HepG2 (cell line): ENCODE measurements around the gene TMEM129. TPM values are rescaled to one million over a fixed set of nuclear protein-coding genes. Genes with fewer than 3 reads are reported as not detected.

ENCODE experiments used
- EED ChIP-seq: sonication (generic); formaldehyde crosslinking; IDR thresholded peaks from 2 replicates; pipeline ENCODE4 v1.5.0; 2020; ENCODE audit warnings: mild to moderate bottlenecking, missing genetic modification reagents
- ELF3 ChIP-seq: IDR thresholded peaks from 2 replicates; pipeline ENCODE4 v1.6.1; 2016; ENCODE audit warnings: missing genetic modification reagents, missing compliant biosample characterization
- FOXC1 ChIP-seq: sonication (generic); formaldehyde crosslinking; IDR thresholded peaks from 2 replicates; pipeline ENCODE4 v1.8.0; 2022; ENCODE audit warnings: mild to moderate bottlenecking, missing genetic modification reagents, borderline replicate concordance
- GTF3A ChIP-seq: sonication (generic); formaldehyde crosslinking; conservative IDR thresholded peaks from 2 replicates; pipeline ENCODE4 v1.4.0; 2020; ENCODE audit warnings: mild to moderate bottlenecking, missing genetic modification reagents
- HIVEP1 ChIP-seq: sonication (generic); formaldehyde crosslinking; IDR thresholded peaks from 2 replicates; pipeline ENCODE4 v1.4.0; 2020; ENCODE audit warnings: mild to moderate bottlenecking, missing genetic modification reagents
- HNRNPLL ChIP-seq: fragments of 200-400 bp; formaldehyde crosslinking; IDR thresholded peaks from 2 replicates; pipeline ENCODE4 v1.6.1; 2017; ENCODE audit warnings: mild to moderate bottlenecking, low read depth, low read length; ENCODE audit not compliant: poor library complexity, severe bottlenecking
- KDM2A ChIP-seq: sonication (generic); formaldehyde crosslinking; IDR thresholded peaks from 2 replicates; pipeline ENCODE4 v1.4.0; 2020; ENCODE audit warnings: low read depth, missing genetic modification reagents, borderline replicate concordance
- KMT2B ChIP-seq: IDR thresholded peaks from 2 replicates; pipeline ENCODE4 v1.6.1; 2016; ENCODE audit warnings: missing genetic modification reagents, missing compliant biosample characterization
- MBNL3 ChIP-seq: fragments of 250-450 bp; sonication (Bioruptor Pico); conservative IDR thresholded peaks from 2 replicates; pipeline ENCODE4 v1.8.0; 2022; ENCODE audit warnings: mild to moderate bottlenecking, inconsistent platforms
- MYC ChIP-seq: sonication (generic); formaldehyde crosslinking; IDR thresholded peaks from 2 replicates; pipeline ENCODE4 v1.9.0; 2021; ENCODE audit warnings: missing genetic modification reagents, borderline replicate concordance
- ONECUT2 ChIP-seq: sonication (generic); formaldehyde crosslinking; IDR thresholded peaks from 2 replicates; pipeline ENCODE4 v1.4.0; 2020; ENCODE audit warnings: missing genetic modification reagents
- REL ChIP-seq: sonication (generic); formaldehyde crosslinking; conservative IDR thresholded peaks from 2 replicates; pipeline ENCODE4 v1.8.0; 2022; ENCODE audit warnings: mild to moderate bottlenecking, missing genetic modification reagents, moderate library complexity
- SRY ChIP-seq: sonication (generic); formaldehyde crosslinking; IDR thresholded peaks from 2 replicates; pipeline ENCODE4 v1.8.0; 2022; ENCODE audit warnings: mild to moderate bottlenecking, missing genetic modification reagents
- ZNF12 ChIP-seq: sonication (generic); formaldehyde crosslinking; IDR thresholded peaks from 2 replicates; pipeline ENCODE4 v1.5.0; 2020; ENCODE audit warnings: missing genetic modification reagents
- ZNF841 ChIP-seq: sonication (generic); formaldehyde crosslinking; IDR thresholded peaks from 2 replicates; pipeline ENCODE4 v1.8.1; 2023; ENCODE audit warnings: missing genetic modification reagents, borderline replicate concordance
- polyA plus RNA-seq, 8 experiments: library from polyadenylated mRNA; depleted of rRNA in 3 of 8; stranded (reverse) in 7 of 8; unstranded in 1 of 8; fragments of >200 nt; fragmentation: Illumina TruSeq in 4 of 8; extraction: Trizol in 4 of 8; gene quantifications; 2 replicates each; pipeline versions ENCODE4 v1.2.1 to v1.2.3, GENCODE V29; 2011 to 2016; ENCODE audit warnings: low read depth in 4 of 8, missing spikeins in 1 of 8, mixed read lengths in 1 of 8; ENCODE audit not compliant: insufficient read depth in 1 of 8
- total RNA-seq, 5 experiments: library from RNA; depleted of rRNA; stranded (reverse); fragments of >200 nt; fragmentation: Illumina TruSeq; extraction: Trizol; gene quantifications; 2 replicates each; pipeline ENCODE4 v1.2.3, GENCODE V29; 2016; ENCODE audit warnings: low read depth in 1 of 5
- TF ChIP-seq, protein P1 (sequence below): sonication (generic); formaldehyde crosslinking; IDR thresholded peaks from 2 replicates; pipeline ENCODE4 v1.5.0; 2020; ENCODE audit warnings: missing genetic modification reagents
- TF ChIP-seq, protein P2 (sequence below): sonication (generic); formaldehyde crosslinking; IDR thresholded peaks from 2 replicates; pipeline ENCODE4 v1.4.0; 2020; ENCODE audit warnings: missing genetic modification reagents
- TF ChIP-seq, protein P3 (sequence below): sonication (generic); formaldehyde crosslinking; IDR thresholded peaks from 2 replicates; pipeline ENCODE4 v1.4.0; 2020; ENCODE audit warnings: low read depth, missing genetic modification reagents
- TF ChIP-seq, protein P4 (sequence below): sonication (generic); formaldehyde crosslinking; IDR thresholded peaks from 2 replicates; pipeline ENCODE4 v1.4.0; 2020; ENCODE audit warnings: mild to moderate bottlenecking, missing genetic modification reagents

TMEM129 gene
- total and polyA plus RNA-seq, 2 of the 13 experiments (the other 11 are each of a cell fraction or from before 2014, with no cell fraction given) = 19.0 to 25.8 TPM

DNA sequence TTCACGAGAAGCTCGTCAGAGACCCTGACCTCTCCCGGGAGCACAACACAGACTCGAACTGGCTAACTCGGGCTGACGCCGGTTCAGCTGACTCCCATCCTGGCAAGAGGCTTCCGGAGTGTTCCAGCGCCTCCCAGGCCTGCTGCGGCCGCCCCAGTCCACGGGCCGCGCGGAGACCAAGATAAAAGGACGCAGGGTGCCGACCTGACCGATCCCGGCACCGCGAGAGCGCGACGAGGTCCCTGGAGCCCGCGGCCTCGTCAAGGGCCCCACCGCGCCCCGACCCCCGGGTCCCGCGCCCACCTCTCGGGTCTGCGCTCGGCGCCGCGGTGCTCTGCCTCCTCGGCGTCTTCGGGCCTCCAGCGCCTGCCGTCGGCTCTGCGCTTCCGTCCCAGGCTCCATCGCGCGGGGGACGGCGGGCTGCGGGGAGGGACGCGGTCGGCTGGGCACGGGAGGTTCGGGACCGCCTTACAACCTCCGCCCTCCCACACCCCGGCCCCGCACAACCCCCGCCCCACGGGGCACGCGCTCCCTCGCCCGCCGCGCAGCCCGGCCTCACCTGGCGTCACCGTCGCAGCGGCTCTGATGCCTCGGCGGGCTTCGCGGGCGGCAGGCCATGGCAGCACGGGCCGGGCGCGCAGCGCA, 9.4 kb downstream of the TMEM129 start (continued):
- TF ChIP-seq KMT2B (CRISPR knock-in tag) (0 out of 2 replicates have a peak, but pooled peaks have one; percentile 20), FOXC1 (CRISPR knock-in tag) (peak; percentile 35; the same call in 1 of the 2 replicates), ZNF12 (CRISPR knock-in tag) (no peak), ELF3 (CRISPR knock-in tag) (no peak), ZNF841 (CRISPR knock-in tag) (peak; percentile 54; the same call in 1 of the 2 replicates), KDM2A (CRISPR knock-in tag) (peak; percentile 61), MBNL3 (CRISPR knock-in tag) (no peak), HNRNPLL (peak; percentile 12), HIVEP1 (CRISPR knock-in tag) (0 out of 2 replicates have a peak, but pooled peaks have one; percentile 30), MYC (CRISPR knock-in tag) (0 out of 2 replicates have a peak, but pooled peaks have one; percentile 26), EED (CRISPR knock-in tag) (peak; percentile 56; the same call in 1 of the 2 replicates), SRY (CRISPR knock-in tag) (0 out of 2 replicates have a peak, but pooled peaks have one; percentile 6), ONECUT2 (CRISPR knock-in tag) (no peak), GTF3A (CRISPR knock-in tag) (no peak), REL (no peak)
- TF ChIP-seq, protein P1, sequence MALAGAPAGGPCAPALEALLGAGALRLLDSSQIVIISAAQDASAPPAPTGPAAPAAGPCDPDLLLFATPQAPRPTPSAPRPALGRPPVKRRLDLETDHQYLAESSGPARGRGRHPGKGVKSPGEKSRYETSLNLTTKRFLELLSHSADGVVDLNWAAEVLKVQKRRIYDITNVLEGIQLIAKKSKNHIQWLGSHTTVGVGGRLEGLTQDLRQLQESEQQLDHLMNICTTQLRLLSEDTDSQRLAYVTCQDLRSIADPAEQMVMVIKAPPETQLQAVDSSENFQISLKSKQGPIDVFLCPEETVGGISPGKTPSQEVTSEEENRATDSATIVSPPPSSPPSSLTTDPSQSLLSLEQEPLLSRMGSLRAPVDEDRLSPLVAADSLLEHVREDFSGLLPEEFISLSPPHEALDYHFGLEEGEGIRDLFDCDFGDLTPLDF (CRISPR knock-in tag) = 0 out of 2 replicates have a peak, but pooled peaks have one; percentile 37
- TF ChIP-seq, protein P2, sequence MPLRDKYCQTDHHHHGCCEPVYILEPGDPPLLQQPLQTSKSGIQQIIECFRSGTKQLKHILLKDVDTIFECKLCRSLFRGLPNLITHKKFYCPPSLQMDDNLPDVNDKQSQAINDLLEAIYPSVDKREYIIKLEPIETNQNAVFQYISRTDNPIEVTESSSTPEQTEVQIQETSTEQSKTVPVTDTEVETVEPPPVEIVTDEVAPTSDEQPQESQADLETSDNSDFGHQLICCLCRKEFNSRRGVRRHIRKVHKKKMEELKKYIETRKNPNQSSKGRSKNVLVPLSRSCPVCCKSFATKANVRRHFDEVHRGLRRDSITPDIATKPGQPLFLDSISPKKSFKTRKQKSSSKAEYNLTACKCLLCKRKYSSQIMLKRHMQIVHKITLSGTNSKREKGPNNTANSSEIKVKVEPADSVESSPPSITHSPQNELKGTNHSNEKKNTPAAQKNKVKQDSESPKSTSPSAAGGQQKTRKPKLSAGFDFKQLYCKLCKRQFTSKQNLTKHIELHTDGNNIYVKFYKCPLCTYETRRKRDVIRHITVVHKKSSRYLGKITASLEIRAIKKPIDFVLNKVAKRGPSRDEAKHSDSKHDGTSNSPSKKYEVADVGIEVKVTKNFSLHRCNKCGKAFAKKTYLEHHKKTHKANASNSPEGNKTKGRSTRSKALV (CRISPR knock-in tag) = peak; percentile 68; the same call in 1 of the 2 replicates
- TF ChIP-seq, protein P3, sequence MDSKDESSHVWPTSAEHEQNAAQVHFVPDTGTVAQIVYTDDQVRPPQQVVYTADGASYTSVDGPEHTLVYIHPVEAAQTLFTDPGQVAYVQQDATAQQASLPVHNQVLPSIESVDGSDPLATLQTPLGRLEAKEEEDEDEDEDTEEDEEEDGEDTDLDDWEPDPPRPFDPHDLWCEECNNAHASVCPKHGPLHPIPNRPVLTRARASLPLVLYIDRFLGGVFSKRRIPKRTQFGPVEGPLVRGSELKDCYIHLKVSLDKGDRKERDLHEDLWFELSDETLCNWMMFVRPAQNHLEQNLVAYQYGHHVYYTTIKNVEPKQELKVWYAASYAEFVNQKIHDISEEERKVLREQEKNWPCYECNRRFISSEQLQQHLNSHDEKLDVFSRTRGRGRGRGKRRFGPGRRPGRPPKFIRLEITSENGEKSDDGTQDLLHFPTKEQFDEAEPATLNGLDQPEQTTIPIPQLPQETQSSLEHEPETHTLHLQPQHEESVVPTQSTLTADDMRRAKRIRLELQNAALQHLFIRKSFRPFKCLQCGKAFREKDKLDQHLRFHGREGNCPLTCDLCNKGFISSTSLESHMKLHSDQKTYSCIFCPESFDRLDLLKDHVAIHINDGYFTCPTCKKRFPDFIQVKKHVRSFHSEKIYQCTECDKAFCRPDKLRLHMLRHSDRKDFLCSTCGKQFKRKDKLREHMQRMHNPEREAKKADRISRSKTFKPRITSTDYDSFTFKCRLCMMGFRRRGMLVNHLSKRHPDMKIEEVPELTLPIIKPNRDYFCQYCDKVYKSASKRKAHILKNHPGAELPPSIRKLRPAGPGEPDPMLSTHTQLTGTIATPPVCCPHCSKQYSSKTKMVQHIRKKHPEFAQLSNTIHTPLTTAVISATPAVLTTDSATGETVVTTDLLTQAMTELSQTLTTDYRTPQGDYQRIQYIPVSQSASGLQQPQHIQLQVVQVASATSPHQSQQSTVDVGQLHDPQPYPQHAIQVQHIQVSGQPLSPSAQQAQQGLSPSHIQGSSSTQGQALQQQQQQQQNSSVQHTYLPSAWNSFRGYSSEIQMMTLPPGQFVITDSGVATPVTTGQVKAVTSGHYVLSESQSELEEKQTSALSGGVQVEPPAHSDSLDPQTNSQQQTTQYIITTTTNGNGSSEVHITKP (CRISPR knock-in tag) = peak; percentile 51; the same call in 1 of the 2 replicates
- TF ChIP-seq, protein P4, sequence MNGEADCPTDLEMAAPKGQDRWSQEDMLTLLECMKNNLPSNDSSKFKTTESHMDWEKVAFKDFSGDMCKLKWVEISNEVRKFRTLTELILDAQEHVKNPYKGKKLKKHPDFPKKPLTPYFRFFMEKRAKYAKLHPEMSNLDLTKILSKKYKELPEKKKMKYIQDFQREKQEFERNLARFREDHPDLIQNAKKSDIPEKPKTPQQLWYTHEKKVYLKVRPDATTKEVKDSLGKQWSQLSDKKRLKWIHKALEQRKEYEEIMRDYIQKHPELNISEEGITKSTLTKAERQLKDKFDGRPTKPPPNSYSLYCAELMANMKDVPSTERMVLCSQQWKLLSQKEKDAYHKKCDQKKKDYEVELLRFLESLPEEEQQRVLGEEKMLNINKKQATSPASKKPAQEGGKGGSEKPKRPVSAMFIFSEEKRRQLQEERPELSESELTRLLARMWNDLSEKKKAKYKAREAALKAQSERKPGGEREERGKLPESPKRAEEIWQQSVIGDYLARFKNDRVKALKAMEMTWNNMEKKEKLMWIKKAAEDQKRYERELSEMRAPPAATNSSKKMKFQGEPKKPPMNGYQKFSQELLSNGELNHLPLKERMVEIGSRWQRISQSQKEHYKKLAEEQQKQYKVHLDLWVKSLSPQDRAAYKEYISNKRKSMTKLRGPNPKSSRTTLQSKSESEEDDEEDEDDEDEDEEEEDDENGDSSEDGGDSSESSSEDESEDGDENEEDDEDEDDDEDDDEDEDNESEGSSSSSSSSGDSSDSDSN (CRISPR knock-in tag) = peak; percentile 67
